Keratinocyte (primary cell): Measurements from ENCODE around the gene RAB11FIP2. TPM values are rescaled to one million over a fixed set of nuclear protein-coding genes. Genes with fewer than 3 reads are reported as not detected.

ENCODE experiments used
- DNase-seq: peaks from one replicate; pipeline ENCODE4 v3.0.0-alpha.2; 2011; ENCODE audit warnings: low read depth, missing footprints, low spot score
- FAIRE-seq: peaks from 2 replicates; lab custom pipeline; 2011; peaks lifted over from hg19 to GRCh38; lab: Jason Lieb, UNC
- H2AFZ ChIP-seq: 2 replicates; pipeline ENCODE4 v1.6.0; 2012; ENCODE audit warnings: low read length, control low read depth, inconsistent platforms; ENCODE audit not compliant: control insufficient read depth
- H3K27ac ChIP-seq: 2 replicates; pipeline ENCODE4 v1.5.1; 2011; ENCODE audit warnings: low read length; ENCODE audit not compliant: control insufficient read depth, insufficient read depth
- H3K27me3 ChIP-seq: 3 replicates; pipeline ENCODE4 v1.6.0; 2011; ENCODE audit warnings: low read length; ENCODE audit not compliant: control insufficient read depth, insufficient read depth; ENCODE audit errors: extremely low read depth
- H3K36me3 ChIP-seq, 2 experiments: 2 replicates in 1 of 2; 3 replicates in 1 of 2; pipeline ENCODE4 v1.5.1; 2011; ENCODE audit warnings: low read length in 2 of 2, mild to moderate bottlenecking in 1 of 2; ENCODE audit not compliant: control insufficient read depth in 2 of 2, insufficient read depth in 2 of 2; ENCODE audit errors: extremely low read depth in 1 of 2
- H3K4me1 ChIP-seq: 3 replicates; pipeline ENCODE4 v1.5.1; 2011; ENCODE audit warnings: low read length; ENCODE audit not compliant: control insufficient read depth, insufficient read depth; ENCODE audit errors: extremely low read depth
- H3K4me2 ChIP-seq: 3 replicates; pipeline ENCODE4 v1.6.0; 2011; ENCODE audit warnings: low read depth, low read length; ENCODE audit not compliant: control insufficient read depth, insufficient read depth; ENCODE audit errors: extremely low read depth
- H3K4me3 ChIP-seq, 3 experiments: fragments of 200-600 bp in 1 of 3; sonication (generic) in 1 of 3; 2 replicates in 2 of 3; 3 replicates in 1 of 3; pipeline ENCODE4 v1.5.1; 2011 to 2016; ENCODE audit warnings: low read length in 3 of 3, mild to moderate bottlenecking in 3 of 3, control low read depth in 2 of 3, inconsistent platforms in 1 of 3, low read depth in 1 of 3, mixed read lengths in 1 of 3, mixed run types in 1 of 3, moderate library complexity in 1 of 3; ENCODE audit not compliant: control insufficient read depth in 2 of 3, insufficient read depth in 2 of 3; ENCODE audit errors: extremely low read depth in 1 of 3
- H3K79me2 ChIP-seq: 2 replicates; pipeline ENCODE4 v1.6.0; 2012; ENCODE audit warnings: low read length; ENCODE audit not compliant: control insufficient read depth, insufficient read depth
- H3K9ac ChIP-seq: 3 replicates; pipeline ENCODE4 v1.6.0; 2011; ENCODE audit warnings: low read length; ENCODE audit not compliant: control insufficient read depth, insufficient read depth; ENCODE audit errors: extremely low read depth
- H3K9me1 ChIP-seq: 3 replicates; pipeline ENCODE4 v1.6.0; 2011; ENCODE audit warnings: low read length; ENCODE audit not compliant: control insufficient read depth, insufficient read depth; ENCODE audit errors: extremely low read depth
- H3K9me3 ChIP-seq: 2 replicates; pipeline ENCODE4 v1.5.1; 2012; ENCODE audit warnings: low read depth, low read length; ENCODE audit not compliant: control insufficient read depth
- H4K20me1 ChIP-seq: 3 replicates; pipeline ENCODE4 v1.6.0; 2011; ENCODE audit warnings: low read length; ENCODE audit not compliant: control insufficient read depth, insufficient read depth; ENCODE audit errors: extremely low read depth
- EZH2 ChIP-seq: IDR thresholded peaks from one replicate; pipeline ENCODE4 v1.6.1; 2012; ENCODE audit warnings: inconsistent platforms, mild to moderate bottlenecking, low read length, moderate library complexity
- dilution Hi-C: fragments of 300-500 bp; cut with MboI; formaldehyde crosslinking; loops from one replicate; pipeline ENCODE4 v1.7.0; 2020; ENCODE audit warnings: low sequenced_read_pairs; ENCODE audit not compliant: extremely low pct_ligation_motif_present
- polyA plus RNA-seq, 5 experiments: library from polyadenylated mRNA; depleted of rRNA in 3 of 5; stranded (reverse) in 3 of 5; stranded (forward) in 1 of 5; unstranded in 1 of 5; fragments of >200 nt; gene quantifications; 1 replicate in 1 of 5; 2 replicates in 3 of 5; 3 replicates in 1 of 5; pipeline versions ENCODE4 v1.2.1 to v1.2.3, GENCODE V29; 2011 to 2012; ENCODE audit warnings: missing spikeins in 2 of 5, low read depth in 1 of 5, low replicate concordance in 1 of 5
- TF ChIP-seq, protein P1 (sequence below), 3 experiments: IDR thresholded peaks in 1 of 3; conservative IDR thresholded peaks in 1 of 3; optimal IDR thresholded peaks in 1 of 3; 2 replicates in 2 of 3; 3 replicates in 1 of 3; pipeline versions ENCODE3 to v1.5.1; 2011; ENCODE audit warnings: low read length in 3 of 3, mild to moderate bottlenecking in 3 of 3, moderate library complexity in 2 of 3, control low read depth in 1 of 3, inconsistent platforms in 1 of 3; ENCODE audit not compliant: insufficient read depth in 2 of 3; ENCODE audit errors: extremely low read depth in 1 of 3

The RAB11FIP2 gene
- polyA plus RNA-seq, 1 donor (not counting 4 experiments of a cell fraction or from before 2014, with no cell fraction given) = 6.1 TPM

- Histone ChIP-seq H3K27me3 (no peaks in the 10 kb centered on the region), H3K4me1 (no peaks in the 10 kb centered on the region), H4K20me1 (no peaks in the 10 kb centered on the region), H3K36me3 (no peaks in the 10 kb centered on the region), H3K27ac (no peak overlapping the region), H3K79me2 (no peaks in the 10 kb centered on the region), H3K9me1 (no peaks in the 10 kb centered on the region), H3K4me2 (no peak overlapping the region), H2AFZ (no peak overlapping the region), H3K4me3 (no peak overlapping the region), H3K9ac (no peak overlapping the region), H3K9me3 (no peaks in the 10 kb centered on the region)
- no peak for FAIRE-seq
- dilution Hi-C loops = no loop called here
- TF ChIP-seq EZH2 = no peak
- TF ChIP-seq, protein P1, sequence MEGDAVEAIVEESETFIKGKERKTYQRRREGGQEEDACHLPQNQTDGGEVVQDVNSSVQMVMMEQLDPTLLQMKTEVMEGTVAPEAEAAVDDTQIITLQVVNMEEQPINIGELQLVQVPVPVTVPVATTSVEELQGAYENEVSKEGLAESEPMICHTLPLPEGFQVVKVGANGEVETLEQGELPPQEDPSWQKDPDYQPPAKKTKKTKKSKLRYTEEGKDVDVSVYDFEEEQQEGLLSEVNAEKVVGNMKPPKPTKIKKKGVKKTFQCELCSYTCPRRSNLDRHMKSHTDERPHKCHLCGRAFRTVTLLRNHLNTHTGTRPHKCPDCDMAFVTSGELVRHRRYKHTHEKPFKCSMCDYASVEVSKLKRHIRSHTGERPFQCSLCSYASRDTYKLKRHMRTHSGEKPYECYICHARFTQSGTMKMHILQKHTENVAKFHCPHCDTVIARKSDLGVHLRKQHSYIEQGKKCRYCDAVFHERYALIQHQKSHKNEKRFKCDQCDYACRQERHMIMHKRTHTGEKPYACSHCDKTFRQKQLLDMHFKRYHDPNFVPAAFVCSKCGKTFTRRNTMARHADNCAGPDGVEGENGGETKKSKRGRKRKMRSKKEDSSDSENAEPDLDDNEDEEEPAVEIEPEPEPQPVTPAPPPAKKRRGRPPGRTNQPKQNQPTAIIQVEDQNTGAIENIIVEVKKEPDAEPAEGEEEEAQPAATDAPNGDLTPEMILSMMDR (optimal IDR thresholded peaks at IDR 0.05 in 1 of 3, IDR thresholded peaks at IDR 0.05 in 1 of 3, conservative IDR thresholded peaks at IDR 0.05 in 1 of 3; ENCODE audit: extremely low read depth in 1 of 3, insufficient read depth in 2 of 3, low read length in 3 of 3) = no peak
- DNase-seq = no peak
Measured at GRCh38 chr10:118062798-118063238, 16.1 kb upstream of the RAB11FIP2 start.

DNA sequence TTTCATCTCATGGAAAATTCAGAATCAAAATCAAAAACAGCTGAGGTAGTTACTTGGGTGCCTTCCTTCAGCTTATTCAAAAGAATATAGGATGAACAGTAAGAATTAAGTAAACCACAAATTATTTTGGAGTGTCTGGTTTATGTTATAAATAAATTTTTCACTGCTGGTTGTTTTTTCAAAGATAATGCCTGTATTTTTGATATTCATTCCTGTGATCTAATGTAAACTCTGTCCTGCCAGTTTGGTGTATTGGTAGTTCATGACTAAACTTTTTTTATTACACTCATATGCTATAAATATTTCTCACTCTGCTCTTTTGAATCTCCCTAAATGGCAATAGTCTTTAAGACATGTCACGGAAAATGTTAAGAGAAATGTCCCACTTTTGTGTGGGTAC is 11.6 kb upstream of the RAB11FIP2 start:
- Histone ChIP-seq H4K20me1 (no peaks in the 10 kb centered on the region), H3K36me3 (no peaks in the 10 kb centered on the region), H3K4me2 (no peak overlapping the region), H3K27ac (no peak overlapping the region), H3K9me1 (no peaks in the 10 kb centered on the region), H3K4me1 (peaks cover 4% of the 10 kb centered on the region), H3K27me3 (no peaks in the 10 kb centered on the region), H3K9me3 (no peaks in the 10 kb centered on the region), H3K79me2 (no peaks in the 10 kb centered on the region), H3K4me3 (no peak overlapping the region), H2AFZ (no peak overlapping the region), H3K9ac (no peak overlapping the region)
- no peak for FAIRE-seq
- TF ChIP-seq EZH2 = no peak
- TF ChIP-seq, protein P1 (optimal IDR thresholded peaks at IDR 0.05 in 1 of 3, IDR thresholded peaks at IDR 0.05 in 1 of 3, conservative IDR thresholded peaks at IDR 0.05 in 1 of 3; ENCODE audit: extremely low read depth in 1 of 3, insufficient read depth in 2 of 3, low read length in 3 of 3) = no peak
- DNase-seq = no peak
- dilution Hi-C loops = no loop called here
